Activated T-helper 1 cell treated with Interleukin-2 at 50 U/mL for 16 hours (primary cell): ENCODE measurements around the gene SOHLH1.

ENCODE experiments used
- DNase-seq: peaks from one replicate; pipeline ENCODE4 v3.0.0-alpha.2; 2020; ENCODE audit warnings: low read depth

The SOHLH1 gene

DNA sequence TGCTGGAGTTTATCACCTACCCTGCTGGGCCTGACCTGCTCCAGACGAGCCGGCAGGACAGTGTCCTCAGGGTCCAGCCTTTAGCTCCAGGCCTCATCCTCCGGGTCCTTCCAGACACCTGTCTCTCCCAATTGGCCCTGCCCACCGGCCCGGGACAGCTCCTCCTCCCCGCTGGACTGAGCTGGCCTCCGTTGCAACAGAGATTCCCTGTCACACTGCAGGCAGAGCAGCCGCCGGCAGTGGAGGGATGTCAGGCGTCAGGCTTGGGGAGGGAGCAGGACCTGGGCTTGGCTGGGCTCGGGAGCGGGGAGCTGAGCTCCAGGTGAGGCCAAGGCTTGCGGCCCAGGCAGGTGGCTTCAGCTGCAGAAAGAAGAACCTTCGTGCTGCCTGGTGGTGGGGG lies 4.4 kb upstream of the SOHLH1 start:
- no peak for DNase-seq

DNA sequence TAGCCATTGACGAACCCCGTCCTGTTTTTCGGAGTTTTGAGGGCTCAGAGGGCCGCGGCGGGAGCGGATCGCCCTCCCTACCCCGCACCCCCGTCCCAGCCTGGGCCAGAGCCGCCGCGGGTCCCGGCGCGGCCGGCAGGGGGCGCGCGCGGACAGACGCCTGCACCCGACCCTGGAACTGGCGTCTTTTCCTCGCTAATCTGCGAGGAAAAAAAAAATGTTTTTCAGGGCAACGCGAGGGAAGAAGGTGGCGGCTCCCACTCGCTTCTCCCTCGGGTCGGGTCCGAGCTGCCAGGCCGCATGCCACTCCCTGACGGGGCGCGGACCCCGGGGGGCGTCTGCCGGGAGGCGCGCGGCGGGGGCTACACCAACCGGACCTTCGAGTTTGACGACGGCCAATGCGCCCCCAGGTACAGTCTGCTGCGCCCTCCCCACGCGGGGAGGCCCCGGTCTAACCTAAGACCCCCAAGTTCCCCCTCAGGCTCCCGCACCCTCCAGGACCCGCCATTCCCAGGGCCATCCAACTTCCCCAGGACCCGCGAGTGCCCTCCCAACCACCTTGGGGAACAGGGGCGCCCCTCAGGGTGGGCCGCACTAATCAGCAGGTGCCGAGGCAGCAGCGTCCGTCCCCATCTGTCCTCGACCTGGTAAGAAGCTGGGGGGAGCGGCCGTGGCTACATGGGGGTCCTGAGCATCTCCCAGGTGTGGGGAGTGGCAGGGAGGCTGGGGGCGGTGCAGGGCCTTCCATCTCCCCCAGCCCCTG lies 2.9 kb upstream of the SOHLH1 start, which contains the start of gene KCNT1:
TSS of gene KCNT1 (plus strand) at position 227 of the 763 bp plus-strand sequence. CDS start at position 301, 74 bp downstream.
- peak; percentile 19 for DNase-seq

DNA sequence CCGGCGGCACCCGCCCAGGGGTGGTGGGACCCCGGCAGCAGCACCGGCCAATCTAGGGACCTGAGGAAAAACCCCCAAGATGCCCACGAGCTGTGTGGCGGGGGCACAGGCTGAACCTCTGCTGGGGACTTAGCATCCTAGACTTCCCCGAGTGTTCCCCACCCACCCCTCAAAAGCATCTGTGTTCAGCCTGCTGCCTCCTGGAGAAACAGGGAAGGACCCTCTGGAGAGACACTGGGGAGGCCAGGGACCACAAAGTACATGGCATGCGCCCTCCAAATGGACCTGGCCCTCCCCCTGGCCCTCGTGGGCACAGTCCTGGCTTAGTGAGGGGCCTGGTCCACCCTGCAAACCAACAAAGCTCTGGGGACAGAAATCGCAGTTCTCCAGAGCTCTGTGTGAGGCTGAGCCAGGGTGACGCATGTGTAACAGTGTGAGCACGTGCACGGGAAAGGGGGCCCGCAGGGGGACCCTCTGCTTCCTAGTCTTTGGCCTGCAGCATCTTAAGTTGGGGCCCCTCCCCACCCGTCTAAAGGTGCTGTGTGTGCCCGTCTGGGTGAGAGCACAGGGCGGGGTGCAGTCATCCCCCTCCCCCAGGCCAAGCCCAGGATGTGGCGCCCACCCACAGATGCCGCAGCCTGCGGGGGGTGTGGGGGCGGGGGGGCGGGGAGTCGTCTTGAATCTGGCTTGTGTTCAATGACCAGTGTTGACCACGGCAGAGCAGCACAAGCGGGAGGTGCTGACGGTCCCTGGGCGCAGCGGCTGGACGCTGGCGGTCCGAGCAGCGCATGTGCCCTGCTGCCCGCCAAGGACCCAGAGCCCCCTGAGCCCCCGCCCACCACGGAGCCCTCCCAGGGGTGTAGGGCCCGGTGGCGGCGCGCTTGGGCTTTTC lies 2.0 kb upstream of the SOHLH1 start:
- no peak for DNase-seq

GRCh38 chr9:135700525-135700924 lies 1.2 kb upstream of the SOHLH1 start:
- DNase-seq, result no peak

DNA sequence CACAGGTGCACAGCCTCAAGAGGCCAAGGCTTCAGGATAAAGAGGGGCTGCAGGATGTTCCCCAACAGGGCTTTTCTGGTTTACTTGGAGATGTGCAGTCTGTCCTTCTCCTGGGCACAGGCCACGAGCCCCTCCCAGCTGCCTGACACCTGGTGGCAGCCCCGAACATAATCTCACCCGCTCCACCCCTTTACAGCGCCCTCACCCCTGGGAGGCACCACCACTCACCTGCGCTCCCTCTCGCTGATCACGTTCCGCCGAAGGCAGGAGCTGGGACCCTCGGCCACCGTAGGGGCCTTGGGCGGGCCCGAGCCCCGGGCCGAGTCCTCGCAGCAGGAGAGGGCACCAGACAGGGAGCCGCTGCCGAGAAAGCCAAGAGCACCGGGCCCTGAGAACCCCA lies 514 bp downstream of the SOHLH1 start:
- no peak for DNase-seq

DNA sequence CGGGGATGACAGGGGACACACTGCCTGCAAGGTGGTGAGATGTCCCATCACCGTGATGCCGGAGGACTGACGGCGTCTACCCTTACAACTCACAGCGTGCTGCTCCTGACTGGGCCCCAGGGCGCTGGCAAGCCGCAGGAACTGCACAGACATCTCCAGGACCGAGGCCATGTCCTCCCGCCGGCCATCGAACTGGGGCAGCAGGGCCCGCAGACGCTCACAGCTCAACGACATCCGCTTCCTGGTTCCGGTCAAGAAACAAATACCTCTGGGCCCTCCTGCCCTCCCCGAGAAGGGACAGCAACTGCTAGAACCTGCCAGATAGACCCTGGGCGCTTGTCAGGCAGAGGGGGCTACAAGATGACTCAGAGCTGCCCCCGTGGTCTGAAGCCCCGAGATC lies 1.0 kb downstream of the SOHLH1 start:
- DNase-seq, result no peak

- DNase-seq, result no peak
Measured at GRCh38 chr9:135697226-135697625, 2.1 kb downstream of the SOHLH1 start.

- DNase-seq, result no peak
Measured at GRCh38 chr9:135696446-135696845, 2.8 kb downstream of the SOHLH1 start.

GRCh38 chr9:135695642-135696041 lies 3.6 kb downstream of the SOHLH1 start:
- DNase-seq, result no peak

GRCh38 chr9:135695036-135695435 lies 4.2 kb downstream of the SOHLH1 start:
- no peak for DNase-seq

GRCh38 chr9:135694414-135694813 lies 4.9 kb downstream of the SOHLH1 start:
- no peak for DNase-seq

GRCh38 chr9:135693771-135694170 lies 5.5 kb downstream of the SOHLH1 start:
- no peak for DNase-seq

GRCh38 chr9:135693265-135693664 lies 6.0 kb downstream of the SOHLH1 start:
- no peak for DNase-seq

DNA sequence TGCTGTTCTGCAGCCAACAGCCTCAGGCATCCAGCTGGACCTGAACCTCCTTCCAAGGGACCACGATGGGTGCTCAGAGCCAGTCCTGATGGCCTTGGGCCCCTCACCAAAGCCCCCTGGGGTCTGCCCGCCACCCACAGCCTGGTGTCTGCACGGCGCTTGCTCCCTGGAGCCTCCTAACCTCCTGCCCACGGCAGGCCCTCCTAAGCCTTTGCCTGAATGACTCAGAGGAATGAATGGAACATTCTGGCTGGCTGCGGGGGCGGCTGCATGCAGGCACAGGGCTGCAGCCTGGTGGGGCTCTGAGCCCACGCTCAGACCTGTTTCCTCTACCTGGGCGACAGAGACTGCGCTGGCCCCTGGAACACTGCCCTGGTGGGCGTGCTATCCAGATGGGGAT lies 6.9 kb downstream of the SOHLH1 start:
- no peak for DNase-seq

- DNase-seq, result no peak
Measured at GRCh38 chr9:135690836-135691570, 8.3 kb downstream of the SOHLH1 start.

GRCh38 chr9:135689011-135689410 lies 10.3 kb downstream of the SOHLH1 start:
- DNase-seq, result no peak

GRCh38 chr9:135687216-135687615 lies 12.1 kb downstream of the SOHLH1 start:
- DNase-seq, result no peak

DNA sequence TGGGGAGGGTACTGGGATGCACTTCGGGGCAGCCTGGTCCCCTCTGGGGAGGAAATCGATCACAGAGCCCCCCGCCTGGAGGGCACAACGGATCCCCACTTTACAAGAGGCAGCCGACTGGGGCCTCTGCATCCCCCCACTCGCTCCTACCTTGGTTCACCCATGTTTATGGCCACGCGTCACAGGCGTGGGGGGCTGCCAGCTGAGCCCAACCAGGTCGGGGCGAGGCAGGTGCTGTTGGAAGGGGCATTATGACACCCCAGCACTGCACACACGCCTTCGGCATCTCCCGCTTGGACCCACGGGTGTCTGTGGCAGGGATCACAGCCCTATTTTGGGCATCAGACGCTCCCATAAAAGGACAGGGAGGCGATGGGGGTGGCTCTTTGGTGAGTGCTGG lies 14.6 kb downstream of the SOHLH1 start:
- no peak for DNase-seq

GRCh38 chr9:135683401-135684034 lies 15.8 kb downstream of the SOHLH1 start:
- no peak for DNase-seq

DNA sequence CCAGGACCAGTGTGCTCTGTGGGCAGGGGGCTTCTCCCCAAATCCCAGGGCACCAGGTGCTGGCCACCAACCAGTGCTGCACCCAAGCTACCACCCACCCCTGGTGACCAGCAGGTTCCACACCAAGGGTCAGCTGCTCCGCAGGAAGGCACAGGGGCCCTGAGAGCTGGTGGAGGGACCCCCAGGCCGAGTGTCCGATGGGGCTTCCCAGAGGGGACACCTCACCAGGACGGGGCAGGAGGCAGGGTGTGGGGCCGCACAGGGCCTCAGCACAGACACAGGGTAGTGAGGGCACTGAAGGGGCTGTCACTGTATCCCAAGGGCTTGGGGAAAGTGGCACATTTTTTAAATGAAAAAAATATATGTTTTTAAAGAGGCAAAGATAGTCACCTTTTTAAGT lies 18.1 kb downstream of the SOHLH1 start:
- DNase-seq, result no peak

GRCh38 chr9:135680056-135680455 lies 19.2 kb downstream of the SOHLH1 start:
- DNase-seq, result no peak
